ENCODE data around the gene OCA2. TPM values are rescaled to one million over a fixed set of nuclear protein-coding genes. Genes with fewer than 3 reads are reported as not detected.
"Not testable (repeated sequence)": the region's sequence is repeated elsewhere in the genome, so short reads cannot be mapped to it uniquely, and the experiment has no call there.

The OCA2 gene
- polyA plus RNA-seq, 4 donors, result 2.7 to 9.8 (median 9.0) TPM

GRCh38 chr15:28121577-28121976, 22.5 kb upstream of the OCA2 start:
- not testable (repeated sequence) for DNase-seq (ENCODE audit: low read depth in 4 of 4, low spot score in 3 of 4)

GRCh38 chr15:28120359-28120640, 21.2 kb upstream of the OCA2 start:
- no peak for DNase-seq (ENCODE audit: low read depth in 4 of 4, low spot score in 3 of 4)

- DNase-seq (ENCODE audit: low read depth in 4 of 4, low spot score in 3 of 4), result no peak
These were observed 19.4 kb upstream of the OCA2 start for GRCh38 chr15:28118531-28118930.

- DNase-seq (ENCODE audit: low read depth in 4 of 4, low spot score in 3 of 4), result no peak
These were observed 19.0 kb upstream of the OCA2 start for GRCh38 chr15:28118083-28118482.

- DNase-seq (ENCODE audit: low read depth in 4 of 4, low spot score in 3 of 4), result no peak
These were observed 18.4 kb upstream of the OCA2 start for GRCh38 chr15:28117432-28117990.

- DNase-seq (ENCODE audit: low read depth in 4 of 4, low spot score in 3 of 4), result no peak
These were observed 17.7 kb upstream of the OCA2 start for GRCh38 chr15:28116521-28117431.

- no peak for DNase-seq (ENCODE audit: low read depth in 4 of 4, low spot score in 3 of 4)
These were observed 16.8 kb upstream of the OCA2 start for GRCh38 chr15:28115871-28116270.

GRCh38 chr15:28114721-28115622, 15.9 kb upstream of the OCA2 start:
- DNase-seq (ENCODE audit: low read depth in 4 of 4, low spot score in 3 of 4), result no peak

GRCh38 chr15:28114114-28114455, 15.0 kb upstream of the OCA2 start:
- DNase-seq (ENCODE audit: low read depth in 4 of 4, low spot score in 3 of 4), result no peak

- DNase-seq (ENCODE audit: low read depth in 4 of 4, low spot score in 3 of 4), result no peak
These were observed 14.4 kb upstream of the OCA2 start for GRCh38 chr15:28113394-28114113.

- no peak for DNase-seq (ENCODE audit: low read depth in 4 of 4, low spot score in 3 of 4)
These were observed 13.8 kb upstream of the OCA2 start for GRCh38 chr15:28112962-28113361.

- DNase-seq (ENCODE audit: low read depth in 4 of 4, low spot score in 3 of 4), result no peak
These were observed 13.1 kb upstream of the OCA2 start for GRCh38 chr15:28112101-28112760.

GRCh38 chr15:28111543-28111942, 12.4 kb upstream of the OCA2 start:
- DNase-seq (ENCODE audit: low read depth in 4 of 4, low spot score in 3 of 4), result no peak

- DNase-seq (ENCODE audit: low read depth in 4 of 4, low spot score in 3 of 4), result no peak
These were observed 11.4 kb upstream of the OCA2 start for GRCh38 chr15:28110481-28110881.

GRCh38 chr15:28109626-28110455, 10.7 kb upstream of the OCA2 start:
- DNase-seq (ENCODE audit: low read depth in 4 of 4, low spot score in 3 of 4), result no peak

- no peak for DNase-seq (ENCODE audit: low read depth in 4 of 4, low spot score in 3 of 4)
These were observed 8.8 kb upstream of the OCA2 start for GRCh38 chr15:28107904-28108275.

- no peak for DNase-seq (ENCODE audit: low read depth in 4 of 4, low spot score in 3 of 4)
These were observed 8.2 kb upstream of the OCA2 start for GRCh38 chr15:28107111-28107903.

- DNase-seq (ENCODE audit: low read depth in 4 of 4, low spot score in 3 of 4), result no peak
These were observed 7.4 kb upstream of the OCA2 start for GRCh38 chr15:28106294-28107110.

All from left renal pelvis (tissue), 4 donors.